GM18502 (cell line): ENCODE data around the gene DSCAM.
"Not testable (repeated sequence)": the region's sequence is repeated elsewhere in the genome, so short reads cannot be mapped to it uniquely, and the experiment has no call there.

Experiments used
- ATAC-seq: cut with Tn5 transposase; IDR thresholded peaks from one replicate; pipeline ENCODE4 v1.9.1; 2021; ENCODE audit warnings: mild to moderate bottlenecking; ENCODE audit not compliant: unreplicated experiment, poor library complexity

Gene DSCAM

GRCh38 chr21:40208206-40208947 lies 638.6 kb downstream of the DSCAM start:
- no peak for ATAC-seq

DNA sequence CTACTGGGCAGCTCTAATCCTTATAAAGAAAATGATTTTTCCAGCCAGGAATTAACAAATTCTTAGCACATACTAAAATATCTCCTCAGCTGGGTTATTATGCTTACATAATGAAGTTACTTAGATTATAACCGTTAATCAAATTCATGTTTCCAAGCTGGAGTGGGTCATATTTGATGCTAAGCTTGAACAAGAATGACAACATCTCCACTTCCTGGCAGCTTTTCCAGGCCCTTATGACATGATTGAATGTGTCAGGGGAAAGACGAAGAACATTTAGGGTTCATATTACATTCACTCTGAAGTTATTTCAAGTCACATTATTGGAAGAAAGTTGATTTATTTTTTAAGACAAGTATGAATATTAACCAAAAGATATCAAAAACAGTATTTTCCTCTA lies 646.0 kb downstream of the DSCAM start:
- no peak for ATAC-seq

DNA sequence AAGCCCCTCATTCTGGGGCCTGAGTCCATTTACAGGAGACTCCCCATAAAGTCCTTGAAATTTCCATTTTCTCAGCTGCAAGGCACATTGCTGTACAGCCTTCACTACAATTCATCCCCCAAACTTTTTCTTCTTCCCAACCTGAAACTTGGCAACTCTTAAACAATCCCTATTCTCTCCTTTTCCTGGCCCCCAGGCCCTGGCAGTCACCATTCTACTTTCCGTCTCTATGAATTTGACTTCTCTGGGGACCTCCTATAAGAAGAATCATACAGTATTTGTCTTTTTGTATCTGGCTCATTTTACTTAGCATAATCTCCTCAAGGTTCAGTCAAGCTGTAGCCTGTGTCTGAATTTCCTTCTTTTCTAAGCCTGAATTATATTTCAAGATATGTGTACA lies 646.8 kb downstream of the DSCAM start:
- no peak for ATAC-seq

- ATAC-seq: no peak
Measured at GRCh38 chr21:40194185-40194980, 652.6 kb downstream of the DSCAM start.

- ATAC-seq: no peak
Measured at GRCh38 chr21:40191616-40192015, 655.3 kb downstream of the DSCAM start.

GRCh38 chr21:40191196-40191595 lies 655.8 kb downstream of the DSCAM start:
- no peak for ATAC-seq

- no peak for ATAC-seq
Measured at GRCh38 chr21:40187946-40188654, 658.9 kb downstream of the DSCAM start.

GRCh38 chr21:40187244-40187643 lies 659.7 kb downstream of the DSCAM start:
- no peak for ATAC-seq

GRCh38 chr21:40186045-40186444 lies 660.9 kb downstream of the DSCAM start:
- ATAC-seq: no peak

DNA sequence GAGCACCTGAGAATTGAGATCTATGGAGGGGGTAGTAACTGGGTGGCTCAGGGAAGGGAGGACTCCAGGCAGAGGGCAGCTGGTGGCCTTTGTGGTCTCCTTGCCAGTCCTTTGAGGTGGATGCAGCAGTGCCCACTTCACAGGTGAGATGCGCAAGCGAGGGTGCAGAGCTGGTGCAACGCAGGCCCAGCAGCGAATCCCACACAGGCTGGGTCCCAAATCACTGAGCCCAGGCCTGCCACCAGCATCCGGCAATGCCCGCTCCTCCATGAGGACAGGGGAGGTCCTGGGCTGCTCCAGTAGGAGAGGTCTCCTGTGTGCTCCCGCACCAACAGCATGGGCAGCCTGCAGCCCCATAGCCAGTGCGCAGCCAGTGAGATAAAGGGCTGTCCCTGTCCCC lies 661.8 kb downstream of the DSCAM start:
- ATAC-seq: no peak

GRCh38 chr21:40182491-40182890 lies 664.5 kb downstream of the DSCAM start:
- ATAC-seq: not testable (repeated sequence)

DNA sequence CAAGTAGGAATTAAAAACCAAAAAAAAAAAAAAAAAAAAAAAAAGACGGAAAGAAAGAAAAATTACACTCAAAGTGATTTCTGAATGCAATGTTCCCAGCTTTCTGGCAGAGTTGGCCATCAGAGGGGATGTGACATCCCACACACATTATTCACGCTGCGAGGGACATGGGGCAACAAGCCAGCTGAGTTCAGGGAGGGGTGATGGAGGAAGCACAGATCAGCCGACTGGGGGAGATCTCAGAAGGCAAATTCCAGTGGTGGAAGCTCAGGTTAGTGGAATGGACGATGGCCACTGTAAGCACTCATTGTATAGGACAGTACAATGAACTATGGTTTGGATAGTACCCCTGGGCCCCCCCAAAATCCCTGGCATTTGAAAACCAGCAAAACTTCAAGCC lies 667.8 kb downstream of the DSCAM start:
- no peak for ATAC-seq

DNA sequence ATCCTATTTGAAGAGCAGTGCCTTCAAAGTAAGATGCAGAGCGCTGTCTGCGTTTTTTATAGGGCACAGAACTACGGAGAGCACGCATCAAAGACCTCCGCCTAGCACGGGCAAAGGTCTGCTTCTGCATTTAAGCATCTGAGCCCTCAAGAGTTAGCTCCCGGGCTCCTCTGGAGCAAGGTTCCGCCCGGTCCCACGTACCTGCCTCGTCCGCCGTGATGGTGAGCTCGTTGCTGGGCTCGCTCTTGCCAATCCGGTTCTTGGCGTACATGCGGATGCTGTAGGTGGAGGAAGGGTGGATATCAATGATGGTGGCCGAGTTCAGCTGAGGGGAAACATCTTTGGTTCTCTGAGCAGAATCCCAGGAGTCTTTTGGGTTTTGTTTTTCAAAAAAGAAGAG lies 668.2 kb downstream of the DSCAM start:
- ATAC-seq: no peak

- no peak for ATAC-seq
Measured at GRCh38 chr21:40177979-40178378, 669.0 kb downstream of the DSCAM start.

DNA sequence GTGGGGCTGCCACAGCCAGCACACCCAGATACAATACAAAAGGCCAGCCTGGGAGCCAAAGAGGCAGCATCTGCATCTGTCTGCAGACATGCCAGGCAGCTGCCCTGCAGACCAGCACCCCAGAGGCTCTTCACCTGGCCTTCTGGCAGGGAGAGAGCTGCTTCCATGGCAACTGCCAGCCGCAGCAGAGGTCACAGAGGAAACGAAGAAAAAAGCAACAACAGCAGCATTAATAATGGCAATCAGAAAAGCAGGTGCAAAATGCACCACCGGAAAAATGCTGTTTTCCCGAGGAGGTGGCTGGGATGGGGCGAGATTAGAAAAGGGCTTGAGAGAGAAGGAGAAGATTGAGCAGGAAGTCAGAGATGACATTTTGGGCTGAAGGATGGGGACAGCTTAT lies 670.2 kb downstream of the DSCAM start:
- no peak for ATAC-seq

- no peak for ATAC-seq
Measured at GRCh38 chr21:40173816-40174215, 673.1 kb downstream of the DSCAM start.

DNA sequence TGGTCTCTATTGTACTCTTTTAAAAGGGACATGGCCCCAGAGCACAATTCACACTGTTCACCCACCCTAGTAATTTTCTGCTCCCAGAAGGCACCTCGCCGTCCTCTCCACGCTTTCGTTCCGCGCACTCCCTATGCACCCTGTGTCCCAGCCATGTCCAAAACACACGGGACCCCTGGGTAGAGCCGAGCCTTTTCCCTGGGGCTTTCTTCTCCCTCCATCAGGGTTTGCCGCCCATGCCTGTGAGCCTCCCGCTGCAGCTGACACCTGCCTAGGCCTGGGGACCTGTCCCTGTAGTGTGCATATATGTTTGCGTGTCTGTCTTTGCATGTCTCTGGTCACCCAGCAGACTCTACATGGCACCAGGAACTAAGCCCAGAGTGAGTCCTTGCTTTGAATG lies 677.0 kb downstream of the DSCAM start:
- no peak for ATAC-seq

- no peak for ATAC-seq
Measured at GRCh38 chr21:40166291-40166843, 680.6 kb downstream of the DSCAM start.

- no peak for ATAC-seq
Measured at GRCh38 chr21:40165773-40166070, 681.2 kb downstream of the DSCAM start.

DNA sequence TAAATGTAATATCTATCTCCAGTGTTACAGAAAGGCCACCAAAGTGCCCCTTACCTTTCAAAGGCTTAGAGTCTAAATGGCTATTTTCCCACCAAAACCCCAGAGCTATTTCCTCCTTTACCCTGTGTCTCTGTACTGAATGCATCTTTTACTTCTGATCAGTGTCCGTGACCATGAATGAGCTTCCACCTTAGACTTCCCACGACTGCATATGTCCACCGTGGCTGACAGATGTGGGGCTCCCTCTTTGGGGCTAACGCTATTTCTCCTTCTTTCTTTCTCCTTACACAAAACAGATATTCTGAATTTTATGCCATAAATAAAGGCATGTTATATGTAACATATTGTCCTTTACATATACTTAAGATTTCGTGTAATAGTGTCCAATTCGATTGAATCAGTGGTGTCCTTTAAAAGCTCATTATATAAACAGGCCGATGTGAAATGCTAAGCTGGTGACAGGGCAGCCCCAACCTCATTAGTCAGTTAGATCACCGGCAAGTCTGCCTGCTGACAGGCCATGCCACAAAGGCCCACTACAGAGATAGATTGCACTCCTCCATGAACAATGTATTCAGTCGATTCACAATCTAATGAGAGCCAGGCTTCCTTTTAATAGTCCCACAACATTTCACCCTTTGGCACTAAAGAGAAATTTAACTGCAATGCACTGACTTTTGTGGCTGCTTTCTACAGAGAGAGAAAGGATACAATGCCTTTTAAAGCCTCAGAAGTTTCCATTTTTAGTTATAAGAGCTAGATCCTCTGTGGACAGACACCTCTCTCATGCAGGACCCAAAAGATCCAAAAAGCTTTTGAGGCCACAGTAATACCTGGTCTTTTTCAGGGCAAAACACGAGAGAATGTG lies 681.8 kb downstream of the DSCAM start:
- ATAC-seq: no peak
